HuH-7 (cell line): ENCODE data around the gene CTIF.

Source experiments
- DNase-seq: peaks from one replicate; pipeline ENCODE4 v3.0.0; 2011; ENCODE audit warnings: low spot score

The CTIF gene

DNA sequence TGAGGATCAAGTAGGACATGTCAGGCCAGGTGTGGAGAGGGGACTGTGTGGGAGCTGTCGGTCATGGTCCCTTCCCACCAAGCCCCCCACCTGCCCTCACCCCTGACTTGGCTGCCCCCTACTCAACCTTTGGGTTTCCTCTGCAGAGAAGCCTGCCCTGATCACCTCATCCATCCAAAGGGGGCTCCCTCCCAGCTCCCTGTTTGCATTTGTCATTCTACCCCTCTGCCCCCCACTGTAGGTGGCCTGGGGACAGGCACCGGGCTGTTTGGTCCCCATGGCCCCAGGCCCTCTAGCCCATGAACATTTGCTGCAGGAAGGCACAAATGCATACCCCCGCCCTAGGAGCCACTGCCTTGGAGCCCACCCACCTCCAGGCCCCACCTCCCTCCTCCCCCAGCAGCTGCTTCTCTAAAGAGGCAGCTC lies 296.9 kb downstream of the CTIF start:
- DNase-seq, result no peak

DNA sequence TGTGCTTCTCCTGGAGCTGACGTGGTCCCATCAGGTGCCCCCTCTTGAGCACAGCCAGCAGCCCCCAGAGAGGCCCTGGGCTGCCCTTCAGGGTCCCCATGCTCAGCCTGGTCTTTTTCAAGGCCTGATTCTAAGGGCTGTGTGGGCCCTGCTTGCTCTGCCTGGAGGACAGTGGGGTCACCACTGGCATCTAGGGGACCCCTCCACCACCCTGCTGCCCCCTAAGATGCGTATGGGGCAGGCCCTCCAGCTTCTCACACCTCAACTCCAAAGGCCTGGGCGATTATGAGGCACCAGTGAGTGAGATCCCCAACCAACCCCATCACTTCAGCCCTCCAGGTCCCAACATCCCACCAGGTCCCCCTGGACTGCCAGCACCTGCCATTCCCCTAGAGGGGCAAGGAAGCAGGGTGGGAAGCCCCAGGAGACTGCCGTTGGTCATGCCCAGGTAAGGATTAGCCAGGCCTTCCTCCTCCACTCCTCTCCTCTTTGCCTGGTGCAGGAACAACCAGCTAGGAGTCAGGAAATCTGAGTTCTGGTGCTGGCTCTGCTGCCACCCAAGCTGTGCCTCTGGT lies 297.5 kb downstream of the CTIF start:
- DNase-seq, result no peak

DNA sequence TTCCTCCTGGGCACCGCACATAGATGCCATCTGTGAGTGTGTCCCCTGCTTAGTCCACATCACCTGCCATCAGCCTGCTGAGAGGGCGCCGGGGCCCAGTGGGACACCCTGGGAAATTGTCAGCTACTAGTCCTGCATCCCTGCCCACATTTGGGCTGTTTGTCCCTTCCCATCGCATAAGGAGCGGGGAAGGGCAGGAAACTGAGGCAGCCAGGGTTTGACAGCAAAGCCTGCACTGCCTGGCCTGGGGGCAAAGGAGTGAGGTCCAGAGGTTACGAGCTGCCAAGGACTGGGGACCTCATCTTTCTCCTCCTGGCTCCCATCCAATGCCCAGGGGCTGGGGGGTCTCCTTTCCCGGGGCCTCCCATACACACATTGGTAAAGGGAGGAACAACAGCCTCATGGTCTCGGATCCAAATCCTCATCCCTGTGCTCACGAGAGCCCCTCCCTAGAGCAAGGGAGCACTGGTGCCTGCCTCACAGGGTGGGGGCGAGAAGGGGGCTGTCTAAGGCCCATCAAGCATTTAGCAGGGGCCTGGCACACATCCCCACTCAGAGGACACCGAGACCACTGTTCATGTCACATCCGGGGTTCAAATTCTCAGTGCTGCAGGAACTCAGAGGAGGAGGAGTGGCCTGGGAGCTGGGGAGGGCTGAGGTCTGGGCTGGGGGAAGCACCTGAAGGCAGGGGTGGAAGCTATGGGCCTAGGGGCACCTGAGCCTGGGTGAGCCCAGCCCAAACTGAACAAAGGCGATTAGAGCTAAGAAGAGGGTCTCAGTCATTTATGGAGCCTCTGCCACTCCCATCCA lies 298.2 kb downstream of the CTIF start:
- no peak for DNase-seq

DNA sequence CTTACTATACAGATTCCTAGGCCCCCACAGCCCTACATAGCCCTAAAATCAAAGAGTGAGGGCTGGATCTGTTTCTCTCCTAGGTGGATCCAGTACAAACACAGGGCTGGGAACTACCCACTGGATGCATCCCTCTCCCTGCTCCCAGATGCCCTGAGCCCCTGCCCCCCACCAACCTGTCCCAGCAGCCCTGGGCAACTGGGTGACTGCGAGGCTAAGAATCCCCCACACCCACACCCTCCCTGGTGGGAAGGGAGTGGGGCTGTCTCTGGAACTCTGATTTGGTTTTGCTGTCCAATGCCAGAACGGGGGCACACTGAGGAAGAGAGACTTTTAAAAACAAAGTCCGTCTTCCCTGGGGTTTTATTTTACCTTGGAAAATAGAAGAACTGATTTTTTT lies 298.8 kb downstream of the CTIF start:
- DNase-seq, result no peak

DNA sequence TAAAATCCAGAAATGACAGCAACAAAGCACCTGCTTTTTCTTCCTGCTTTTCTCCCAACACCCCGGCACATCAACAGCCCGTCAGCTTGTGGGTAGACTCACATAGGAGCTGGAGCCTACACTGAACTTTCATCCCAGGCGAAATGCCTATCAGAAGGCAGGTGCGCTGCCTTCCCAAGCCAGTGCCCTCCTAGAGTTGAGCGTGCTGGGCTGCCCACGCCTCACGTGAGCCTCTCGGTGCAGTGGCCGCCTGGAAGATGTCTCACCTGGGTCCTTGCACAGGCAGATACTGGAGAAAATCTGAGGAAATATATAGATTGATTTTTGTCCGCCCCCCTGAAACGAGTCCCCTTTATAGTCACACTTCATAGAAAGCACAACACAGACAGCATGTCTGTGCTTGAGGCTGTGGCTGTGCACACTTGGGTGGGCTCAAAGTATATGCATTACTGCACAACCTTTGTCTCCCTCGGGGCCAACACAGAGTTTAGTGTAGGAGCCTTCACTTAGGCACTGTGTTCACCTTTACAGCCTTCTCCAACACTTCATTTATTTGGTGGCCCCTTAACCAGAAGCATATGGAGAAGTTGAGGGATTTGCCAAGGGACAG lies 299.4 kb downstream of the CTIF start:
- DNase-seq, result no peak

DNA sequence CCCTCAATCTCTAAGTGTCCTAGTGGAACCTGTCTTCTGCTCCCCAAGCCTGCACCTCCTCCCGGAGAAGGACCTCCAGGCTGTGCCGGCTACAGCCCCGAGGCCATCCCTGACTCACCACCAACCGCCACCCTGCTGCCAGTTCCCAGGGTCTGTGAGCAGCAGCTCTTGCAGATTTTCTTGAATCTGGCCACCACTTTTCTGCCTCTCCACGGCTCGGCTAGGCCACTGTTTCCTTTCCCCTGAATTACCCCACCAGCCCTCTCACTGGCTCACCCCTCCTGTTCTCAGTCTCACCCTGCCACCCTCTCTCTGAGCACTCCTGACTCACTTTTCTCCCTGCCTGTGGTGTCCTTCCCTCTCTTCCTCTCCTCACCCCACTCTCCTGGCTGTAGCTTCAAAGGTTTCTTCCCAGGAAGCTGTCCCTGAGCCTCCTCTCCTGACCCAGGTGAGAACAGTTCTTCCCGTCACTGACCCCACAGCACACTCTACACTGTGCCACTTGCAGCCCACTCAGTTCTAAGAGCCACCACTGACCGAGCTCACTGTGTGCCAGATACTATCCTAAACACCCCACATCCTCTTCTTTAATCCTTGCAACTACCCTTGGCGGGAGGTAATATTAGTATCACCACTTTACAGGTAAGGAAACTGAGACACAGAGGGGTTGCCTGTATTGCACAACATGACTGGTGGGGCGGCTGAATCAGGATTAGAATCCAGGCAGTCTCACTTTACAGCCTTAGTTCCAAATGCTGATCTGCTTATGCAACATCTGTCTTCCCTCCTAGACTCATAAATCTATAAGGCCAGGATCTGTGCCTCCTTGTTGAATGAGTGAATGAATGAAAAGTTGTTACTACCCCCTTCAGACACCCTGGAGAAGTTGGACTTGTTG lies 300.3 kb downstream of the CTIF start:
- peak; percentile 35 for DNase-seq

DNA sequence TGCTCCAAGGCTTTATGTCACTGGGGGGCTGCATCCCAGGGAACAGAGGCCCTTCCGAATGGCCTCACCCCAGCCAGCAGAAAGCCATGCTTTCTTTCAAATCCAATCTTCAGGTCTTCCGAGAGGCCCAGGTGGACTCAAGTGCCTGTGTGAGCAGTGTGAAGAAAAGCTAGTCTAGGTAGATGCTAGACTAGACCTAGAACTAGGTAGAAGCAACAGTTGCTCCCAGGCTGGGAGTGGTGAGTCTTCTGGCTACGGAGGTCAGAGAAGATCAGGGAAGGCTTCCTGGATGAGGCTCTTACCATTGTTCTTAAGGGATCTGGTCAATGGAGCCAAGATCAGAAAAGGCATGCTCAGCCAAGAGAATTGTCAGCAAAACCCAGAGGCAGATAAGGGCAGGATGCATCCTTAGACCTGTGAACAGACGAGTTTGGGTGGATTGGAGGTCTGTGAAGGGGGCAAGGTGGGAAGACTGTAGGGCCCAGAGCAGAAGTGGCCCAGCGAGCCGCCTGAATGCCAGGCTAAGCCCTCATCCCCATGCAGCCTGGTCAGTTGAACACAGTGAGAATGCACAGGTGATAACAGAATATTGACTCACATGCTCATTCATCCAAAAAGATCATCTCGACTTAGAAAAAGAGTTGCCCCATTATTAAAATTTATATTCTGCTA lies 301.1 kb downstream of the CTIF start:
- DNase-seq, result no peak

DNA sequence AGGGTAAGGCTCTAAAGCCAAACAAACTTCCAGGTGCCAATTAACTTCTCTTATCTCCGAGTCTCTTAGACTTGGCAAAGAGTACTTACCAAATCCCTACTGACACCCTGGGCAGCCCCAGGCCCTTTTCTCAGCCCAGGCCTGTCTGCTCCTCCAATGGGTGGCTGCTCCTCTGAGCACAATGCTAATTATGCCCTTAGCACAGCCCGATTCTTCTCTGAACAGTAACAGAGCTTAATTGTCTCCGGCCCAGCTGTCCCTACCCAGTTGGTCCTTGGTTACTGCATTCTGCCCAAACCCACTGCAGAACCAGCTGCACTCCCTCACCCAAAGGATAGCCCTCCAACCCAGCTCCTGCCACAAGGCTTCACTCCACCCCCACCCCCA lies 301.7 kb downstream of the CTIF start:
- DNase-seq, result no peak

DNA sequence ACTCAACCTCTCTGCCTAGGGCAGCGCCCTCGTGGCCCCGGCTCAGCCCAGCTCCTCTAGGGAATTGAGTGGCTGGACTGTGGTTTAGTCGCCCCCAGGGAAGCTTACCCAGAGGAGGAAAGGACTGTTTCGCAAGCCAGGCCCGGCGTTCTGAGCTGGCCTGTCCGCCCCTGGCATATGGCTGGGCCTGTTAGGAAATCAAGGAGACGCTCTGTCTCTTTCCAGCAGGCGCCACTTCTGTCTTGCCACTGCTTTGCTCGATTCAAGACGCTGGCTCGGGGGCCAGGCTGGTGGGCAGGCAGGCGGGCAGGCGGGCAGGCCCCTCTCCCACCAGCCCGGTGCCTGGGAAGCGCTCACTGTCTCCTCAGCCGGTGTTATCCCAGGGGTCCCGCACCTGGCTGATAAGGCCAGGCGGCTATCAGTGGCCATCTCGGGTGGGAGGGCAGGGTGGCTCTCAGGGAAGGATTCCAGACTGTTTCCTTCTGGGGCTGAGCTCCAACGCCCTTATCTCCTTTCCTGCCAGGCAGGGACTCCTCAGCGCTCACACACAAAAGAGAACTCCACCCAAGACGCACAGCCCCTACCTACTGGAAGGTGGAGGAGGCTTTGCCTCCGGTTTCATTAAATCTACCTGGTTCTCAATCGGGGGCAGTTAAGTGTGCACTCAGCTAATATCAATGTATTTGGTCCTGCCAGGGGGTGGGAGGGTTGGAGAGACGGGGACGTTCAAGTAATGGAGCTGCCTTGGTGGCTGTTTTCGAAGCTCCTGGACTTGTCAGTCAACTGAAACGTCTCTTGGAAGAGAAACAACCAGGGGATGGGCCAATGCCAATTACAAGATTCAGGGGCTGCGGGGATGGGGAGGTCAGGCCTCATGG lies 302.8 kb downstream of the CTIF start:
- DNase-seq, result peak; percentile 77

DNA sequence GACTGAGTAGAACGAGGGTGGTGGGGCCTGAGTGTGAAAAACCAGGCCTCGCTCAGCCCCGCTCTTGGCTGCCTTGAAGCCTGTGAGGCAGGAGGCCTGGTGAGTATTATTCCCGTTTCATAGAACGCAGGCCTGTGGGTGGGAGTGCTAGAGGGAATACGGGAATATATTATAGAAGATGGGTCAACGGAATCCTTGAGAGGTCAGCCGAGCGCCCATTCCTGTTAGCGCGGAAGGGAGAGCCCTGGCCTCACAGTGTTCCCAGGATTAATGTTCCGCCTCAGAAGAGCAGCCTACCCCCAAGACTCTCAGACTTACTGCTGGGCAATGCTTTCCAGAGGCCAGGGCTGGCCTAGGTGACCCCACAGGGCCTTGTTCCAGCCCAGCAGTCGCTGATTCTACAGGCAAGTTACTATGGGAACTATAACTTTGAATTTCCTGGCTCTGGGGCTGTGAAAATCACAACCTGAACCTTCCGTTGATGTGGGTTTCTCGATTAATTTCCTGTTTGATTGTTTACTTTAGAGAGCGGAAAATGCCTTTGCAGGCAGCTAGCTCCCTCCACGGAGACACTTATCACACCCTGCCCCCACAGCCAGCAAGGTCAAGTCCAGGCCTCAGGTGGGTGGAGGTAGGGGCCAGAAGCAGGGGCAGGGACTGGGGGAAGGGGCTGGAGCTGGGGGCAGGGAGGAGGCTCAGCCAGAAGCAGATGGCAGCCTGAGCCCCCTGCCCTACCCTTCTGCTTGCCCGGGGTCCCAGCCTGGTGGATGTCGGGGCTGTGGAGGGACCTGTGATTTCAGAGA lies 303.6 kb downstream of the CTIF start:
- DNase-seq, result peak; percentile 29

DNA sequence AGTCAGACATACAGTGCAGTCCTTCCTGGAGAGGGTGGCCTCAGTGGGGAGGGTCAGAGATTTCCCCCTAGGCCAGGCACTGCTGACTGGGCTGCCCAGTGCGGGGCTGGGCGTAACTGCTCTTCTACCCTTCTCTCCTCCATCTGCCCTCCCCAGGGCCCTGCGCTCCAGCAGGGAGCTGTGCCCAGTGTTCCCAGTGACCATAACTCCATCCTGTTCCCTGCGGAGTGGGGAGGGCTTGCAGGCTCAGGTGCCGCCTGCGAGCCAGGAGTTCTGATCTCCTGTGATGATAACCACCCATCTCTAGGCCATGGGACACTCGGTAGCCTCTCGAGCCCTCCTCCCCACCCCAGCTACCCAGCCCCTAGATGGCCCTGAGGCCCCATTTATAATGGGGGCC lies 304.3 kb downstream of the CTIF start:
- no peak for DNase-seq

DNA sequence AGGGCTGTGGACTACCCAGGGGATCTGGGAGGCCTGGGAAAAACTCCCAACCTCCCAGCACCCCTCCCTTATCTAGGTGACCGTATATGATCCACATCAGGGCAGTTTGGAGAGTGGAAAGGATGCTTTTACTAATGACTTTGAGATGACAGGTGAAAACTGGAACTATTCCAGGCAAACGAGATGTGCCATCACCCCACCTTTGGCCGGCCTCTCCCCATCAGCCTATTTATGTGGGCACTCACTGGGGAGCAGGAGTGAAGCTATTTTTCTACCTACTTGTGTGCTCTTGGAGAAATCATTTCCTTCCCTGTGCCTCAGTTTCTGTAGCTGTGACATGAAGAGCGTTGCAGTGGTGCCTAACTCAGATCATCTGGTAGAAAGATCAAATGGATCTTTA lies 304.8 kb downstream of the CTIF start:
- DNase-seq, result no peak

DNA sequence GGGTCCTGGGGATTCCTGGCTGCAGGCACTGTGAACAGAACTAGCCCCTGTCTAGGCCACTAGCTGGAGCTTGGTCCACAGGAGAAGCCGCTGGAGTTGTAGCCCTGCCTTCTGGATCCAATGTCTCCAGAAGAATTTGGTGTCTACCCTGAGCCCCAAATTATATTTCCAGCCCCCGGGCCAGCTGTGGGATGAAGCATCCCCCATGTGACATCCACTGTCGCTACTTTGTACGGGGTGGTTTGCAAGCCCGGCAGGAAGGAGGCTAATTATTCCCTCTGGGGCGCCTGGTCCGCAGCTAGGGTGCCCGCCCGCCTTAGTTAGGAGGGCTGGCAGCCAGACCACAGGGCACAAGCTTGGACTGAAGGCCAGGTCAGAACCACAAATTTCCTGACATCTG lies 305.4 kb downstream of the CTIF start:
- no peak for DNase-seq

DNA sequence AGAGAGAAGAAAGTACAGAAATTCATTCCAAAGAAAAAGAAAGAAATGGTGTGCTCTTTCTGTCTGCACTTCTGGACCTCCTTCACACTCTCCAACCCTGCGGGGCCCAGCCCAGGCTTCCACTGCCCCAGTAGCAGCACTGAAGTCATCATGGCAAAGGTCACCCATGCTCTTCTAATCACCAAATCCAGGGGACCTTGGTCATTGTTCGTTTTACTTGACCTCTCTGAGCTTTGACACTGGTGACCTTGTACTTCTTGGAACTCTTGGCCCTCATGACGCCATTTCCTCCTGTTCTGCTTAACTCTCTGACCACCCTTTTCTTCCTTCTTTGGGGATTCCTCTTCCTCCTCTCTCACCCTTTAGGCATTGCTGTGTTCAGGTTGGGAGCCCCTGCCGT lies 306.3 kb downstream of the CTIF start:
- no peak for DNase-seq

DNA sequence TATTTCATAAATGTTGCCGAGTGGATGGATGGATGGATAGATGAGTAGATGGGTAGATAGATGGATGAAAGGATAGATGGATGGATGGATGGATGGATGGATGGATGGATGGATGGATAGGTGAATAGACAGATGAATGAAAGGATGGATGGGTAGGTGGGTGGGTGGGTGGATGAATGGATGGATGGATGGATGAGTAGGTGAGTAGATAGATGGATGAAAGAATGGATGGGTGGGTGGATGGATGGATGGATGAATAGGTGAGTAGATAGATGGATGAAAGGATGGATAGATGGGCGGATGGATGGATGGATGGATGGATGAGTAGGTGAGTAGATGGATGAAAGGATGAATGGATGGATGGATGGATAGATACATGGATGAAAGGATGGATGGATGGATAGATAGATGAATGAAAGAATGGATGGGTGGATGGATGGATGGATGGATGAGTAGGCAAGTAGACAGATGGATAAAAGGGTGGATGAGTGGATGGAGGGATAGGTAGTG lies 307.6 kb downstream of the CTIF start:
- DNase-seq, result no peak

DNA sequence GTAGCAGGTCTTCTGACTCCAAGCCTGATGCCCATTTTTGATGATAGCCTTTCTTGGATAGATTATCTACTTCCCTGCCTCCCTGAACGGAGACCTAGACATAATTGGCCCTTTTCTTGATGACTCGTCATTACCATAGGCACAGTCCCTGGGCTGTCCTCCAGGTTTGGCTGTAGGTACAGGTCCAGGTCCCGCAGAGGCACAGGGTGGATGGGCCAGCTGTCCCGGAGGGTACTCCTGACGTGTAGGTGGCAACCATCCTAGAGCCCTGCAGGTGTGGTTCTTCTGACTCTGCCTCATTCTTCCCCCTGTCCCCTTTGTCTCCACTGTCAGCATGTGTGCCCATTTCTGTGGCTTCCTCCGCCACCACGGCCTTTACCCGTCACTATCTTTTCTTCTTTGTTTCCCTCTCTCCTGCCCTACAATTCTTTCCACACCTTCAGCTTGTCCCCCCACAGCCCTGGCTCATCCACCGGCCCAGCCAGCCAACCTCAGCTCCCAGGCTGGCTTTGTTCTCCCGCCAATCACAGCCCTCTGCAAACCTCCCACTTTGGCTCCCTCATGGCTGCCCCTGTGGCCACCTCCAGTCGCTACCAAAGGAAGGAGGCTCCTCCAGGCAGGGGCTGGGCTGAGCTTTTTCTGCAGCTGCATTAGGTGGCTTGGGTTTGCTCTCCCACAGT lies 309.1 kb downstream of the CTIF start:
- DNase-seq, result no peak

DNA sequence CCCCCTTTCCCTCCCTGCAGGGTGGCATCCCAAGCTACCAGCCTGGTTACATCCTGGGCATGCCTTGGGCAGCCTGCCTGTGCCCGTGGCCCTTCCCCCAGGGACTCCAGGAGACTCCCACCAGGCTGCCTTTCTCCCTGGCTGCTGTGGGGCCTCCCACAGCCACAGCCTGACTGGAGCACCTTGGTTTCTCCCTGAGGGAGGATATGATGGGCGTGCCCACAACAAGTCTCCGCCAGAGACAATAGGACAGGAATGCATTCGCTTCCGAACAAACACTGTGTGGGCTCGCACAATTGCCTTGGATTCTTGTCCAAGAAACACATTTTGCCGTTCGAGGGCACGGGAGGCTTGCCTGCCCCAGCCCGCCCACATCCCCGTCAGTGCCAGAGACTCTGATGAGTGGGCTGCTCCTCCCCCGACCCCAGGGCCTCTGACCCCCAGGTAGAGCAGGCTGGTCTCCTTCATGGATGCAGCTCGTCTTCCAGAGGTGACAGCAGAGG lies 309.9 kb downstream of the CTIF start:
- DNase-seq, result no peak

DNA sequence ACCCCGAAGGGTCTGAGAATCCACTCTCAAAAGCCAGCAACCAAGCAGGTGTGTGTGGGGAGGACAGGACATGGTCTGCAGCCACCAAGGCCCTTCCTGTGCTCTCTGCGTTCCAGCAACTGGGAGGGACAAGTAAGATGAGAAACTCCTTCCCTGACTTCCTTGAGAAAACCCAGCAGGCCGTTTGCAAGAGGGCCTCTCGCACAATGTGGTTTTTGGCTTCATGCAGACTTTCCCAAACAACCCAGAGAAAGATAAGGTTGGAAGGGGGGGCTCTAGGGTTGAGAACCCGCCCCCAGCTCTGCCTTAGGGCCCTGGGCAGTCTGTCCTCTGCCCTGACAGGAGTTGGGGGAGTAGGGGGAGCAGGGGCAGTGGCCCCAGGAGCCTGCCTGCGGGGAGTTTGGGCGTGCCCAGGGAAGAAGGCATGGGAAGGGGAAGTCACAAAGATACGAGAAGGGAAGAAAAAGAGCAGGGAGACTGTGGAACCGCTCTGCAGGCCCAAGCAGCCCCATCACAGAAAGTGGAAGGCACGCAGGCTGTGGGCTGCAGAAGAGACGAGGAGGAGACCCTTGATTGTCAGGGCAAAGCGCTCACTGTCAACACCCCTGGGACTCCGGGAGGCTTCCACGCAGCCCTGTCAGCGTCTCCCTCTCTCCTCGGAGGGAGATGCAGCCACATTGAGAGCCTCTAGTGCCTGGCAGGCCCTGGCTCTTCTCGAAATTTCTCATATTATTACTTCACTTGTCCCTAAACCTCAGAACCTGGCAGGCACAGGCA lies 312.2 kb downstream of the CTIF start:
- DNase-seq, result no peak
